Caco-2 (cell line): ENCODE results near the gene RAD51B. TPM values are rescaled to one million over a fixed set of nuclear protein-coding genes. Genes with fewer than 3 reads are reported as not detected.

Experiments used
- BruUV-seq: library from RNA; stranded (reverse); fragments of 400-500 nt; replicated peaks from 2 replicates; lab custom pipeline; 2021; lab: Mats Ljungman, UMichigan
- CTCF ChIA-PET: fragments of 300-600 bp; sonication (Branson Sonifier 250); formaldehyde crosslinking; loops from one replicate; lab custom pipeline; 2022; ENCODE audit warnings: antibody characterized with exemption; lab: Charles Lee
- POLR2A ChIA-PET: fragments of 300-600 bp; sonication (Branson Sonifier 250); formaldehyde crosslinking; loops from one replicate; lab custom pipeline; 2022; ENCODE audit warnings: antibody characterized with exemption; lab: Charles Lee
- DNase-seq, 2 experiments: peaks; one replicate each; pipeline versions ENCODE4 v3.0.0 to v3.0.0-alpha.2; 2020 to 2022
- H3K27me3 ChIP-seq: replicated peaks from 2 replicates; pipeline ENCODE4 v1.6.0; 2011; ENCODE audit warnings: low read length; ENCODE audit not compliant: control insufficient read depth, insufficient read depth
- H3K36me3 ChIP-seq: 2 replicates; pipeline ENCODE4 v1.5.1; 2011; ENCODE audit warnings: low read length; ENCODE audit not compliant: control insufficient read depth, insufficient read depth
- H3K4me1 ChIP-seq: fragments of 250-450 bp; sonication (Bioruptor Pico); 2 replicates; pipeline ENCODE4 v1.5.1; 2020; ENCODE audit warnings: mild to moderate bottlenecking
- H3K4me3 ChIP-seq: 2 replicates; pipeline ENCODE4 v1.5.1; 2011; ENCODE audit warnings: low read depth, mild to moderate bottlenecking, control low read depth, low read length
- H3K9me3 ChIP-seq: fragments of 250-450 bp; sonication (Bioruptor Pico); 2 replicates; pipeline ENCODE4 v1.5.1; 2020; ENCODE audit warnings: mild to moderate bottlenecking, moderate library complexity
- H3K27ac Mint-ChIP-seq: one replicate; pipeline ENCODE4 v1.8.0; 2022; ENCODE audit warnings: mixed read lengths; ENCODE audit not compliant: unreplicated experiment
- H3K27me3 Mint-ChIP-seq: one replicate; pipeline ENCODE4 v1.8.0; 2022; ENCODE audit warnings: mixed read lengths; ENCODE audit not compliant: insufficient read depth, unreplicated experiment
- H3K36me3 Mint-ChIP-seq: one replicate; pipeline ENCODE4 v1.8.0; 2022; ENCODE audit warnings: mild to moderate bottlenecking, mixed read lengths; ENCODE audit not compliant: insufficient read depth, unreplicated experiment
- H3K4me1 Mint-ChIP-seq: one replicate; pipeline ENCODE4 v1.8.0; 2022; ENCODE audit warnings: low read depth, mixed read lengths; ENCODE audit not compliant: unreplicated experiment
- H3K4me3 Mint-ChIP-seq: one replicate; pipeline ENCODE4 v1.8.0; 2022; ENCODE audit warnings: mild to moderate bottlenecking, moderate library complexity, mixed read lengths; ENCODE audit not compliant: unreplicated experiment
- H3K9me3 Mint-ChIP-seq: one replicate; pipeline ENCODE4 v1.8.0; 2022; ENCODE audit warnings: mixed read lengths; ENCODE audit not compliant: unreplicated experiment
- CTCF ChIP-seq, 2 experiments: fragments of 200-600 bp in 1 of 2; IDR thresholded peaks; 1 replicate in 1 of 2; 2 replicates in 1 of 2; pipeline versions ENCODE4 v1.5.1 to v1.8.0; 2011 to 2022; ENCODE audit warnings: antibody characterized with exemption in 1 of 2, control low read depth in 1 of 2, inconsistent platforms in 1 of 2, low read depth in 1 of 2, low read length in 1 of 2, mild to moderate bottlenecking in 1 of 2, moderate library complexity in 1 of 2; ENCODE audit not compliant: insufficient read depth in 1 of 2, severe bottlenecking in 1 of 2, unreplicated experiment in 1 of 2
- intact Hi-C: fragments of 100-400 bp; cut with micrococcal nuclease; formaldehyde crosslinking; loops from one replicate; pipeline ENCODE4 v1.10.0; 2022; ENCODE audit not compliant: unreplicated experiment
- total RNA-seq: library from RNA; stranded (reverse); gene quantifications from 2 replicates; pipeline ENCODE4 v1.2.3, GENCODE V29; 2022

Gene RAD51B
- total RNA-seq, 1 experiment from 2014 or later = 16.7 TPM

DNA sequence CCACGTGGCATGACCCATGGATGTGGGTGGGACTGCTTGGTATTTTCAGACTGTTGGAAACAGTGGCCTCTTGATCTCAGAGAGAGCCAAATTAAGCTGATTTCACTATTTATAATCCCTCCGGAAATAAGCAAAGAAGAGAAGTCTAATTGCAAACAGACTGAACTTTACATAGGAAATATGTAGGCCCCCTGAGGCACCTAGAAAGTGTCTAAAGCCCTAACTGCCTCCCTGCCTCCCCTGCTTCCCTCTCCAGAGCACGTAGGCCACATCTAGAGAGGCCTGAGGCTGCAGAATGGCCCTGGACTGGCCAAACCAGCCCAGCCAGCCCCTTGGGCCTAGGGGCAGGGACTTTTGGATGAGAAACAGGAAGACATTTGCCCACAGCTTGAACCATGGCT is 849.5 kb downstream of the RAD51B start:
- ChIA-PET CTCF (no interaction called here), POLR2A (no interaction called here)
- Mint-ChIP-seq H3K36me3 (no peaks in the 10 kb centered on the region), H3K4me3 (no peak overlapping the region), H3K27ac (no peak overlapping the region), H3K4me1 (peaks cover 16% of the 10 kb centered on the region), H3K9me3 (peaks cover 10% of the 10 kb centered on the region), H3K27me3 (no peaks in the 10 kb centered on the region)
- no peak for TF ChIP-seq CTCF (IDR thresholded peaks at IDR 0.05; ENCODE audit: insufficient read depth in 1 of 2, low read depth in 1 of 2, low read length in 1 of 2, severe bottlenecking in 1 of 2, unreplicated experiment in 1 of 2)
- no peaks in the 10 kb centered on the region for H3K9me3 ChIP-seq
- DNase-seq = peak; percentile 33 to 58
- intact Hi-C loops = loop anchor here (5.0 kb wide), 1 partner anchor 148 kb away; no protein-coding TSS in a partner anchor
- H3K4me3 ChIP-seq = no peak overlapping the region
- BruUV-seq = no TSS peak
- peaks cover 10% of the 10 kb centered on the region; the same call in 1 of the 2 replicates for H3K4me1 ChIP-seq
- no peaks in the 10 kb centered on the region for H3K27me3 ChIP-seq
- H3K36me3 ChIP-seq = no peaks in the 10 kb centered on the region; the same call in 1 of the 2 replicates

GRCh38 chr14:68669603-68670358 is 850.2 kb downstream of the RAD51B start:
- H3K9me3 ChIP-seq = no peaks in the 10 kb centered on the region
- BruUV-seq = no TSS peak
- Mint-ChIP-seq H3K27ac (no peak overlapping the region), H3K4me1 (peaks cover 9% of the 10 kb centered on the region), H3K27me3 (no peaks in the 10 kb centered on the region), H3K4me3 (no peak overlapping the region), H3K36me3 (no peaks in the 10 kb centered on the region), H3K9me3 (peaks cover 10% of the 10 kb centered on the region)
- intact Hi-C loops = loop anchor here (5.0 kb wide), 1 partner anchor 148 kb away; no protein-coding TSS in a partner anchor
- no peak overlapping the region for H3K4me3 ChIP-seq
- no peak for DNase-seq
- ChIA-PET CTCF (no interaction called here), POLR2A (no interaction called here)
- TF ChIP-seq CTCF (IDR thresholded peaks at IDR 0.05; ENCODE audit: insufficient read depth in 1 of 2, low read depth in 1 of 2, low read length in 1 of 2, severe bottlenecking in 1 of 2, unreplicated experiment in 1 of 2) = no peak
- H3K36me3 ChIP-seq = no peaks in the 10 kb centered on the region; the same call in 1 of the 2 replicates
- peaks cover 10% of the 10 kb centered on the region; the same call in 1 of the 2 replicates for H3K4me1 ChIP-seq
- H3K27me3 ChIP-seq = no peaks in the 10 kb centered on the region

- H3K4me1 Mint-ChIP-seq = peaks cover 7% of the 10 kb centered on the region
- no peak for DNase-seq
- H3K9me3 Mint-ChIP-seq = peaks cover 10% of the 10 kb centered on the region
- BruUV-seq = no TSS peak
- Histone ChIP-seq H3K36me3 (no peaks in the 10 kb centered on the region; the same call in 1 of the 2 replicates), H3K4me1 (peaks cover 10% of the 10 kb centered on the region; the same call in 1 of the 2 replicates), H3K4me3 (no peak overlapping the region), H3K9me3 (no peaks in the 10 kb centered on the region), H3K27me3 (no peaks in the 10 kb centered on the region)
- H3K27me3 Mint-ChIP-seq = no peaks in the 10 kb centered on the region
- no peak for TF ChIP-seq CTCF (IDR thresholded peaks at IDR 0.05; ENCODE audit: insufficient read depth in 1 of 2, low read depth in 1 of 2, low read length in 1 of 2, severe bottlenecking in 1 of 2, unreplicated experiment in 1 of 2)
- H3K36me3 Mint-ChIP-seq = no peaks in the 10 kb centered on the region
- ChIA-PET POLR2A (no interaction called here), CTCF (no interaction called here)
- H3K4me3 Mint-ChIP-seq = no peak overlapping the region
- H3K27ac Mint-ChIP-seq = no peak overlapping the region
- intact Hi-C loops = no loop called here
Observed at GRCh38 chr14:68670359-68670715, 850.8 kb downstream of the RAD51B start.
